ENCODE measurements around the gene NEB. TPM values are rescaled to one million over a fixed set of nuclear protein-coding genes. Genes with fewer than 3 reads are reported as not detected.

The NEB gene
- total and polyA plus RNA-seq, 2 donors from 2014 or later = 0.88 to 1.6 TPM

- no peaks in the 10 kb centered on the region for H3K27me3 ChIP-seq (ENCODE audit: control insufficient read depth, insufficient read depth, low read length)
- no peak for TF ChIP-seq CTCF (IDR thresholded peaks at IDR 0.05; ENCODE audit: borderline replicate concordance, extremely low read depth, insufficient read depth)
- no peaks in the 10 kb centered on the region for H3K4me1 ChIP-seq (ENCODE audit: control insufficient read depth in 2 of 3, insufficient read depth in 2 of 3, low read depth in 1 of 3, low read length in 3 of 3)
Measured at GRCh38 chr2:151544449-151544848, 189.8 kb downstream of the NEB start.

GRCh38 chr2:151543876-151544275 is 190.4 kb downstream of the NEB start:
- DNase-seq (no peak), FAIRE-seq (no peak)
- no peaks in the 10 kb centered on the region for H3K9me3 ChIP-seq (ENCODE audit: control insufficient read depth in 2 of 3, insufficient read depth in 1 of 3, low read length in 3 of 3)
- H3K4me1 ChIP-seq (ENCODE audit: control insufficient read depth in 2 of 3, insufficient read depth in 2 of 3, low read depth in 1 of 3, low read length in 3 of 3) = no peaks in the 10 kb centered on the region
- no peak overlapping the region for H3K4me3 ChIP-seq (ENCODE audit: low read length in 3 of 3)
- H3K27me3 ChIP-seq (ENCODE audit: control insufficient read depth, insufficient read depth, low read length) = no peaks in the 10 kb centered on the region
- TF ChIP-seq CTCF (IDR thresholded peaks at IDR 0.05; ENCODE audit: borderline replicate concordance, extremely low read depth, insufficient read depth) = no peak
- no peaks in the 10 kb centered on the region for H3K36me3 ChIP-seq (ENCODE audit: control insufficient read depth in 2 of 3, insufficient read depth in 3 of 3, low read length in 3 of 3)
- intact Hi-C loops (cut with DNase I) = no loop called here
- H3K27ac ChIP-seq (ENCODE audit: low read depth in 2 of 2, low read length in 2 of 2) = no peak overlapping the region
- H3K9ac ChIP-seq (ENCODE audit: low read length in 3 of 3) = no peak overlapping the region

More at GRCh38 chr2:151544449-151544848, 189.8 kb downstream of the NEB start:
- Histone ChIP-seq H3K4me3 (ENCODE audit: low read length in 3 of 3) (no peak overlapping the region), H3K27ac (ENCODE audit: low read depth in 2 of 2, low read length in 2 of 2) (no peak overlapping the region), H3K9me3 (ENCODE audit: control insufficient read depth in 2 of 3, insufficient read depth in 1 of 3, low read length in 3 of 3) (no peaks in the 10 kb centered on the region), H3K36me3 (ENCODE audit: control insufficient read depth in 2 of 3, insufficient read depth in 3 of 3, low read length in 3 of 3) (no peaks in the 10 kb centered on the region), H3K9ac (ENCODE audit: low read length in 3 of 3) (no peak overlapping the region)
- intact Hi-C loops (cut with DNase I) = no loop called here
- DNase-seq (no peak), FAIRE-seq (no peak)

DNA sequence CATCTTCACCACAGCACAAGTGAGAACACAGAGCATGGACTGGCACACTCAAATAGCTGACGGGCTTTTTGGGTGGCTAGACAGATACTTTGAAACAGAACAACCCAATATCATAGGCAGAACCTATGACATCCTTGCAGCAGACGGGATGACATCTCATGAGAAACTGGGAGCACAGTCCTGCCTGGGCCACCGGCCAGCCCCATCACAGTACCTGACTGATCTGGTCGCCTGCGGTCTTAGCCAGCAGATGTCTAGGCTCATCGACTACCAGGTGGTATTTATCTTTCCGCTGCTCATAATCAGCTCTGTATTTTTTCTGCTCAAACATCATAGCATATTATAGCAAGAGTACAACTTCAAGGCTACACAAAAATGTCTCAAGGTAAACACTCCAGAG is 200.3 kb downstream of the NEB start:
- FAIRE-seq = no peak
- intact Hi-C loops (cut with DNase I) = no loop called here

More for the DNA sequence above, 200.3 kb downstream of the NEB start:
- H3K27ac ChIP-seq (ENCODE audit: low read depth in 2 of 2, low read length in 2 of 2) = no peak overlapping the region
- H3K27me3 ChIP-seq (ENCODE audit: control insufficient read depth, insufficient read depth, low read length) = no peaks in the 10 kb centered on the region
- no peaks in the 10 kb centered on the region for H3K36me3 ChIP-seq (ENCODE audit: control insufficient read depth in 2 of 3, insufficient read depth in 3 of 3, low read length in 3 of 3)
- H3K4me3 ChIP-seq (ENCODE audit: low read length in 3 of 3) = no peak overlapping the region
- TF ChIP-seq CTCF (IDR thresholded peaks at IDR 0.05; ENCODE audit: borderline replicate concordance, extremely low read depth, insufficient read depth) = no peak
- H3K4me1 ChIP-seq (ENCODE audit: control insufficient read depth in 2 of 3, insufficient read depth in 2 of 3, low read depth in 1 of 3, low read length in 3 of 3) = no peaks in the 10 kb centered on the region
- no peaks in the 10 kb centered on the region for H3K9me3 ChIP-seq (ENCODE audit: control insufficient read depth in 2 of 3, insufficient read depth in 1 of 3, low read length in 3 of 3)
- no peak for DNase-seq
- H3K9ac ChIP-seq (ENCODE audit: low read length in 3 of 3) = no peak overlapping the region

Measured in kidney (tissue), 14 donors.